ENCODE measurements around the gene MXD3. TPM values are rescaled to one million over a fixed set of nuclear protein-coding genes. Genes with fewer than 3 reads are reported as not detected.

MXD3 gene
- total RNA-seq, 1 donor, result 6.9 TPM

Other genes with a start within 250 kb of the MXD3 start
- gene FGFR4, start 225.0 kb downstream of the MXD3 start, total RNA-seq, result 1.2 TPM
- 69.0 TPM for gene NSD1, start 178.1 kb downstream of the MXD3 start, total RNA-seq
- gene RAB24, start 8.2 kb downstream of the MXD3 start, total RNA-seq, result 20.1 TPM
- gene PRELID1, start 8.1 kb downstream of the MXD3 start, total RNA-seq, result 74.1 TPM
- 115 TPM for gene LMAN2, start 39.8 kb upstream of the MXD3 start, total RNA-seq
- gene RGS14, start 46.0 kb upstream of the MXD3 start, total RNA-seq, result 13.6 TPM
- gene SLC34A1, start 72.5 kb upstream of the MXD3 start, total RNA-seq, result 0.21 TPM
- gene PFN3, start 88.8 kb upstream of the MXD3 start, total RNA-seq, result not detected
- gene F12, start 97.7 kb upstream of the MXD3 start, total RNA-seq, result 0.52 TPM
- 75.2 TPM for gene GRK6, start 114.8 kb upstream of the MXD3 start, total RNA-seq
- 25.8 TPM for gene PRR7, start 134.9 kb upstream of the MXD3 start, total RNA-seq
- 4.6 TPM for gene DBN1, start 161.7 kb upstream of the MXD3 start, total RNA-seq
- 19.9 TPM for gene PDLIM7, start 185.7 kb upstream of the MXD3 start, total RNA-seq
- gene DOK3, start 197.9 kb upstream of the MXD3 start, total RNA-seq, result 38.6 TPM
- 33.4 TPM for gene DDX41, start 205.1 kb upstream of the MXD3 start, total RNA-seq
- gene FAM193B, start 242.7 kb upstream of the MXD3 start, total RNA-seq, result 39.4 TPM